Measurements from ENCODE around the gene CYP26C1. TPM values are rescaled to one million over a fixed set of nuclear protein-coding genes. Genes with fewer than 3 reads are reported as not detected.

CYP26C1 gene
- total and polyA plus RNA-seq, 4 donors = 0.21 to 0.23 TPM; not detected in 2

DNA sequence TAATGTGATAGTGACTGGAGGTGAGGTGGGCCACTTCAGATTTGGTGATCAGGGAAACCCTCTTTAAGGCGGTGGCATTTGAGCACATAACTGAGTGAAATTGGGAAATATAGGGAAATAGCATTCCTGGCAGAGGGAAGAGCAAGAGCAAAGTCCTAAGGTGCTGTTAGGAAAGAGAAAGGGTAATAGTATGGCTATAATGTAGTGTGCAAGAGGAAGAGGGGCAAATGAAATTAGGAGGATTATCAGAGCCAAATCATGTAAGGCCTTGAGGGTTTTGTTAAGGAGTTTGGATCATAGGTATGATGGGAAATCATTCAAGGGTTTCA lies 27.8 kb upstream of the CYP26C1 start:
- intact Hi-C loops (cut with DNase I) = loop anchor here in 1 of 2 donors (10.0 kb wide), 2 partner anchors 68 to 138 kb away; no protein-coding TSS in a partner anchor
- Histone ChIP-seq H3K27me3 (ENCODE audit: control insufficient read depth in 1 of 2, insufficient read depth in 2 of 2, low read length in 1 of 2) (no peaks in the 10 kb centered on the region), H3K9me3 (ENCODE audit: control insufficient read depth, low read length) (no peaks in the 10 kb centered on the region), H3K4me1 (ENCODE audit: control insufficient read depth in 1 of 2, insufficient read depth in 2 of 2, low read length in 2 of 2) (peaks cover 1 to 9% of the 10 kb centered on the region in 2 donors), H3K36me3 (ENCODE audit: control insufficient read depth in 1 of 2, insufficient read depth in 2 of 2, low read length in 1 of 2) (no peaks in the 10 kb centered on the region), H3K27ac (ENCODE audit: low read depth in 1 of 2, low read length in 2 of 2) (peak overlapping the region; percentile 27 to 57), H3K4me3 (ENCODE audit: low read length in 2 of 2) (peak overlapping the region in 1 of 2 donors; percentile 3)
- DNase-seq (no peak), ATAC-seq (ENCODE audit: low FRiP score) (no peak)
- 86 to 90% methylated on average over 1 of the region's 1 CpG for WGBS, 2 donors

DNA sequence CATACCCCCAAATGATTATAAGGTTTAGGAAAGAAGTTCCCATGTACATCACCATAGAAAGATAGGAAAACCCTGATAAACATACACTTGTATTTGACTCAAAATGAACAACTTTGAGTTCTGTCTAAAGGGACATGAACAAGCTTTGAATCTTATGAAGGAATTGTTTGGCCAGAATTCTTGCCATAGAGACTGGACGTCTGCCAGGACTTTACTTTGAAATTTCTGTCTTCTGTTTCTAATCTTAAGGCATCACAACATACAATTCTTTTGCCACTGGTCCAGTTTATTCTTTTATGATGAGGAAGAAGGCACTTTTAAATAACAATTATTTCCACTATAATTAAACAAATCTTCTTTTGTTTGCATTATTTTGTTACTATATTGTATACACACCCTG lies 26.2 kb upstream of the CYP26C1 start:
- Histone ChIP-seq H3K27ac (ENCODE audit: low read depth in 1 of 2, low read length in 2 of 2) (no peak overlapping the region), H3K36me3 (ENCODE audit: control insufficient read depth in 1 of 2, insufficient read depth in 2 of 2, low read length in 1 of 2) (no peaks in the 10 kb centered on the region), H3K4me1 (ENCODE audit: control insufficient read depth in 1 of 2, insufficient read depth in 2 of 2, low read length in 2 of 2) (peaks cover 1 to 9% of the 10 kb centered on the region in 2 donors), H3K27me3 (ENCODE audit: control insufficient read depth in 1 of 2, insufficient read depth in 2 of 2, low read length in 1 of 2) (no peaks in the 10 kb centered on the region), H3K4me3 (ENCODE audit: low read length in 2 of 2) (no peak overlapping the region), H3K9me3 (ENCODE audit: control insufficient read depth, low read length) (no peaks in the 10 kb centered on the region)
- no peak for ATAC-seq (ENCODE audit: low FRiP score)
- DNase-seq = no peak
- WGBS, 2 donors = 15 to 16% methylated on average over 1 of the region's 1 CpG
- intact Hi-C loops (cut with DNase I) = loop anchor here in 1 of 2 donors (10.0 kb wide), 2 partner anchors 70 to 140 kb away; no protein-coding TSS in a partner anchor

DNA sequence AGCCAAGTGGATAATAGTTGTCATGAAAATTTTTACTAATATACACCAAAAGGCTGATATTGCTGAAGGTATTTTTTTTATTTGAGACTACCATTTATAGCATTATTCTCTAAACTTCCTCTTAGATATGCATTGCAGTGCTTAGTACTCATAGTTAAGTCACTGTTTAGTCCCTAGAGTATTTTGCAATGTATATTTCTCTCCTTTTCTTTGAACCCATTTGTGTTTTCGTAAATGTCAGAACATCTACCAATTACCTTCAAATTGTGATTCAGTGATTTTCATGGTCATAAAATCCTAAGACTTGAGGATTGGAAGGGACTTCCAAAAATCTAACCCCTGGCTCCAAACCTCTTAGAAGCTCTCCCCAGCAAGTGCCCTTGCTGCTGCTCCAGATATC lies 21.5 kb upstream of the CYP26C1 start:
- H3K36me3 ChIP-seq (ENCODE audit: control insufficient read depth in 1 of 2, insufficient read depth in 2 of 2, low read length in 1 of 2) = no peaks in the 10 kb centered on the region
- no peaks in the 10 kb centered on the region for H3K9me3 ChIP-seq (ENCODE audit: control insufficient read depth, low read length)
- peaks cover 0 to 2% of the 10 kb centered on the region in 2 donors for H3K4me1 ChIP-seq (ENCODE audit: control insufficient read depth in 1 of 2, insufficient read depth in 2 of 2, low read length in 2 of 2)
- WGBS, 2 donors = 94 to 99% methylated on average over 1 of the region's 1 CpG
- H3K27ac ChIP-seq (ENCODE audit: low read depth in 1 of 2, low read length in 2 of 2) = no peak overlapping the region
- no peaks in the 10 kb centered on the region for H3K27me3 ChIP-seq (ENCODE audit: control insufficient read depth in 1 of 2, insufficient read depth in 2 of 2, low read length in 1 of 2)
- ATAC-seq (ENCODE audit: low FRiP score) = no peak
- no peak overlapping the region for H3K4me3 ChIP-seq (ENCODE audit: low read length in 2 of 2)
- intact Hi-C loops (cut with DNase I) = loop anchor here (1.0 to 10.0 kb wide), 3 partner anchors 34 to 144 kb away; no protein-coding TSS in a partner anchor
- DNase-seq = no peak

GRCh38 chr10:93039721-93040120 lies 20.9 kb upstream of the CYP26C1 start:
- DNase-seq (no peak), ATAC-seq (ENCODE audit: low FRiP score) (no peak)
- 14 to 20% methylated on average over 3 of the region's 3 CpGs for WGBS, 2 donors
- H3K4me3 ChIP-seq (ENCODE audit: low read length in 2 of 2) = no peak overlapping the region
- H3K4me1 ChIP-seq (ENCODE audit: control insufficient read depth in 1 of 2, insufficient read depth in 2 of 2, low read length in 2 of 2) = peaks cover 0 to 2% of the 10 kb centered on the region in 2 donors
- no peak overlapping the region for H3K27ac ChIP-seq (ENCODE audit: low read depth in 1 of 2, low read length in 2 of 2)
- H3K36me3 ChIP-seq (ENCODE audit: control insufficient read depth in 1 of 2, insufficient read depth in 2 of 2, low read length in 1 of 2) = no peaks in the 10 kb centered on the region
- no peaks in the 10 kb centered on the region for H3K27me3 ChIP-seq (ENCODE audit: control insufficient read depth in 1 of 2, insufficient read depth in 2 of 2, low read length in 1 of 2)
- H3K9me3 ChIP-seq (ENCODE audit: control insufficient read depth, low read length) = no peaks in the 10 kb centered on the region
- intact Hi-C loops (cut with DNase I) = loop anchor here (1.0 to 10.0 kb wide), 4 partner anchors 32 to 145 kb away; no protein-coding TSS in a partner anchor

DNA sequence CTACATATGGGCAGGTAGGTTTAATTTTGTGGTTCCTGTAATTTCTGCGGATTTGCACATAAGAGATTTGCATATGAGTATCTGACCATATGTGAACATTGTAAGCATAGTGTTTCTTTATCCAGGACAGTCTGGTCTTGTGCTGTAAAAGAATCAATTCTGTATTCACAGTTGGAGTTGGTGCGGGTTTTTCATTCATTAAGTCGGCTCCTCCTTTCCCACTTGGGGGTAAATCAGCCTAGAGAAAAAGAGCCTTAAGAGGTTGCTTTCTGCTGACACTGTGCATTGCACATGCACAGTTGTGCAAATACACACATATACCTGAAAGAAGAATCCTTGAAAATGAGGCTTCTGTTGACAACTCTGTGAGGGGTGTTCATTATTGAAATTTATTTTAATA lies 6.1 kb upstream of the CYP26C1 start:
- no peak overlapping the region for H3K27ac ChIP-seq (ENCODE audit: low read depth in 1 of 2, low read length in 2 of 2)
- no peaks in the 10 kb centered on the region for H3K27me3 ChIP-seq (ENCODE audit: control insufficient read depth in 1 of 2, insufficient read depth in 2 of 2, low read length in 1 of 2)
- WGBS, 2 donors = 93 to 94% methylated on average over 3 of the region's 3 CpGs
- no peaks in the 10 kb centered on the region for H3K4me1 ChIP-seq (ENCODE audit: control insufficient read depth in 1 of 2, insufficient read depth in 2 of 2, low read length in 2 of 2)
- DNase-seq = no peak
- no peaks in the 10 kb centered on the region for H3K9me3 ChIP-seq (ENCODE audit: control insufficient read depth, low read length)
- H3K4me3 ChIP-seq (ENCODE audit: low read length in 2 of 2) = no peak overlapping the region
- ATAC-seq (ENCODE audit: low FRiP score) = no peak
- no peaks in the 10 kb centered on the region for H3K36me3 ChIP-seq (ENCODE audit: control insufficient read depth in 1 of 2, insufficient read depth in 2 of 2, low read length in 1 of 2)
- intact Hi-C loops (cut with DNase I) = no loop called here

GRCh38 chr10:93058139-93058538 lies 2.5 kb upstream of the CYP26C1 start:
- Histone ChIP-seq H3K27me3 (ENCODE audit: control insufficient read depth in 1 of 2, insufficient read depth in 2 of 2, low read length in 1 of 2) (no peaks in the 10 kb centered on the region), H3K4me1 (ENCODE audit: control insufficient read depth in 1 of 2, insufficient read depth in 2 of 2, low read length in 2 of 2) (no peaks in the 10 kb centered on the region), H3K27ac (ENCODE audit: low read depth in 1 of 2, low read length in 2 of 2) (no peak overlapping the region), H3K9me3 (ENCODE audit: control insufficient read depth, low read length) (no peaks in the 10 kb centered on the region), H3K36me3 (ENCODE audit: control insufficient read depth in 1 of 2, insufficient read depth in 2 of 2, low read length in 1 of 2) (no peaks in the 10 kb centered on the region), H3K4me3 (ENCODE audit: low read length in 2 of 2) (no peak overlapping the region)
- WGBS, 2 donors = 97 to 98% methylated on average over 3 of the region's 3 CpGs
- DNase-seq = no peak
- intact Hi-C loops (cut with DNase I) = no loop called here
- no peak for ATAC-seq (ENCODE audit: low FRiP score)

- 33 to 42% methylated on average over 43 to 45 of the region's 45 CpGs for WGBS, 2 donors
- Histone ChIP-seq H3K36me3 (ENCODE audit: control insufficient read depth in 1 of 2, insufficient read depth in 2 of 2, low read length in 1 of 2) (no peaks in the 10 kb centered on the region), H3K4me1 (ENCODE audit: control insufficient read depth in 1 of 2, insufficient read depth in 2 of 2, low read length in 2 of 2) (no peaks in the 10 kb centered on the region), H3K27ac (ENCODE audit: low read depth in 1 of 2, low read length in 2 of 2) (no peak overlapping the region), H3K9me3 (ENCODE audit: control insufficient read depth, low read length) (no peaks in the 10 kb centered on the region), H3K4me3 (ENCODE audit: low read length in 2 of 2) (no peak overlapping the region), H3K27me3 (ENCODE audit: control insufficient read depth in 1 of 2, insufficient read depth in 2 of 2, low read length in 1 of 2) (no peaks in the 10 kb centered on the region)
- intact Hi-C loops (cut with DNase I) = no loop called here
- no peak for DNase-seq
- ATAC-seq (ENCODE audit: low FRiP score) = no peak
Observed at GRCh38 chr10:93060887-93061593, 442 bp downstream of the CYP26C1 start.

GRCh38 chr10:93061594-93062513 lies 1.3 kb downstream of the CYP26C1 start:
- H3K27ac ChIP-seq (ENCODE audit: low read depth in 1 of 2, low read length in 2 of 2) = no peak overlapping the region
- no peaks in the 10 kb centered on the region for H3K9me3 ChIP-seq (ENCODE audit: control insufficient read depth, low read length)
- no peak overlapping the region for H3K4me3 ChIP-seq (ENCODE audit: low read length in 2 of 2)
- ATAC-seq (ENCODE audit: low FRiP score) = peak; percentile 20
- H3K36me3 ChIP-seq (ENCODE audit: control insufficient read depth in 1 of 2, insufficient read depth in 2 of 2, low read length in 1 of 2) = no peaks in the 10 kb centered on the region
- no peak for DNase-seq
- WGBS, 2 donors = 10 to 12% methylated on average over 57 of the region's 57 CpGs
- no peaks in the 10 kb centered on the region for H3K27me3 ChIP-seq (ENCODE audit: control insufficient read depth in 1 of 2, insufficient read depth in 2 of 2, low read length in 1 of 2)
- intact Hi-C loops (cut with DNase I) = no loop called here
- H3K4me1 ChIP-seq (ENCODE audit: control insufficient read depth in 1 of 2, insufficient read depth in 2 of 2, low read length in 2 of 2) = no peaks in the 10 kb centered on the region

Measured in aorta (tissue), 5 donors.